ENCODE measurements around the gene CFAP46. TPM values are rescaled to one million over a fixed set of nuclear protein-coding genes. Genes with fewer than 3 reads are reported as not detected.

CFAP46 gene
- total and polyA plus RNA-seq, 2 of the 8 experiments (the other 6 are each of a cell fraction or from before 2014, with no cell fraction given), result 2.6 to 4.8 TPM

- ChIA-PET POLR2A (ENCODE audit: partially characterized antibody) (interaction anchor here (0.9 kb wide), 1 partner anchor 26 kb away, joined by 5 read pairs; no protein-coding TSS in a partner anchor), CTCF (ENCODE audit: partially characterized antibody) (no interaction called here)
- Histone ChIP-seq H3K18ac (ENCODE audit: extremely low read depth, low read length) (no peak overlapping the region), H2BK12ac (ENCODE audit: low read depth, low read length) (no peak overlapping the region), H4K20me1 (replicated peaks in 1 of 2; ENCODE audit: control insufficient read depth in 1 of 2, insufficient read depth in 2 of 2, low read length in 2 of 2) (no peaks in the 10 kb centered on the region), H3K14ac (ENCODE audit: insufficient read length) (no peak overlapping the region), H3K56ac (replicated peaks; ENCODE audit: insufficient read length, low read depth, low read length) (no peak overlapping the region), H4K91ac (replicated peaks; ENCODE audit: insufficient read length, low read length) (no peak overlapping the region), H2AK5ac (ENCODE audit: low read depth, low read length) (no peak overlapping the region), H3K9ac (replicated peaks in 1 of 4; ENCODE audit: extremely low read depth in 1 of 4, low read depth in 3 of 4, low read length in 3 of 4) (no peak overlapping the region), H3K23me2 (ENCODE audit: low read depth, low read length) (no peaks in the 10 kb centered on the region), H4K8ac (ENCODE audit: extremely low read depth, insufficient read depth, low read length) (no peak overlapping the region), H3K4me3 (ENCODE audit: extremely low read depth in 1 of 4, insufficient read depth in 2 of 4, low read depth in 3 of 4, low read length in 4 of 4) (no peak overlapping the region), H2AFZ (ENCODE audit: low read length) (no peak overlapping the region), H3K79me2 (ENCODE audit: control insufficient read depth in 1 of 2, insufficient read depth in 2 of 2, low read length in 2 of 2) (no peaks in the 10 kb centered on the region), H4K5ac (ENCODE audit: insufficient read length, low read depth, low read length) (no peak overlapping the region), H3K27me3 (replicated peaks in 1 of 4; ENCODE audit: control insufficient read depth in 3 of 4, extremely low read depth in 1 of 4, insufficient read depth in 3 of 4, low read length in 3 of 4) (no peaks in the 10 kb centered on the region; a peak in 1 of 7 replicates), H3K79me1 (ENCODE audit: low read depth, low read length) (no peaks in the 10 kb centered on the region), H3K4me2 (ENCODE audit: insufficient read depth in 1 of 2, low read depth in 2 of 2, low read length in 2 of 2) (no peak overlapping the region), H2BK5ac (ENCODE audit: low read depth, low read length) (no peak overlapping the region), H3K23ac (ENCODE audit: insufficient read length) (no peak overlapping the region), H2BK15ac (ENCODE audit: low read length) (no peak overlapping the region), H3K9me3 (ENCODE audit: insufficient read depth in 2 of 2, low read depth in 1 of 2, low read length in 1 of 2) (no peaks in the 10 kb centered on the region), H3K27ac (ENCODE audit: low read depth, low read length) (no peak overlapping the region), H3K4me1 (replicated peaks in 1 of 4; ENCODE audit: control insufficient read depth in 3 of 4, insufficient read depth in 4 of 4, low read length in 3 of 4) (peaks cover 0 to 3% (median 1%) of the 10 kb centered on the region in 4 experiments; a peak in 2 of 7 replicates), H3K4ac (replicated peaks; ENCODE audit: insufficient read length, low read depth, low read length) (no peak overlapping the region), H2BK20ac (ENCODE audit: low read length) (no peak overlapping the region), H3K36me3 (ENCODE audit: control insufficient read depth in 2 of 4, insufficient read depth in 4 of 4, low read length in 3 of 4) (no peaks in the 10 kb centered on the region), H2BK120ac (replicated peaks; ENCODE audit: low read depth, low read length) (no peak overlapping the region)
- peak in 1 of 2 experiments; percentile 43 for DNase-seq (ENCODE audit: low read depth in 1 of 2, low spot score in 2 of 2)
- no peak for FAIRE-seq
- WGBS, 2 experiments (ENCODE audit: extremely low coverage in 1 of 2, insufficient coverage in 1 of 2, insufficient read length in 1 of 2, insufficient replicate concordance in 2 of 2, low coverage in 1 of 2, low lambda C conversion rate in 2 of 2, missing lambda C conversion rate in 1 of 2), result 87% methylated on average over 14 of the region's 14 CpGs; no CpG with 5 or more reads in 1 of the 2 experiments
- no peak for TF ChIP-seq EZH2 (IDR thresholded peaks at IDR 0.05; ENCODE audit: low read depth, low read length, severe bottlenecking)
- TF ChIP-seq ATF2 (IDR thresholded peaks at IDR 0.05; ENCODE audit: low read length), result no peak
- no peak for TF ChIP-seq RBBP5 (IDR thresholded peaks at IDR 0.05; ENCODE audit: borderline replicate concordance, low read depth, low read length)
- no peak for TF ChIP-seq RAD21 (IDR thresholded peaks at IDR 0.05 in 1 of 2, conservative IDR thresholded peaks at IDR 0.05 in 1 of 2; ENCODE audit: low read depth in 2 of 2, low read length in 2 of 2)
- no peak for TF ChIP-seq POLR2AphosphoS5 (IDR thresholded peaks at IDR 0.05; ENCODE audit: low read depth, low read length)
- no peak for TF ChIP-seq JUND (IDR thresholded peaks at IDR 0.05; ENCODE audit: low read length)
- no peak for TF ChIP-seq SRF (IDR thresholded peaks at IDR 0.05; ENCODE audit: low read depth, low read length)
- no peak for TF ChIP-seq SIRT6 (IDR thresholded peaks at IDR 0.05; ENCODE audit: low read length)
- no peak for TF ChIP-seq BACH1 (IDR thresholded peaks at IDR 0.05; ENCODE audit: low read length)
- TF ChIP-seq KDM1A (IDR thresholded peaks at IDR 0.05; ENCODE audit: borderline replicate concordance, low read length), result no peak
- no peak for TF ChIP-seq SUZ12 (IDR thresholded peaks at IDR 0.05; ENCODE audit: low read length)
- TF ChIP-seq ZNF274 (IDR thresholded peaks at IDR 0.05; ENCODE audit: borderline replicate concordance, extremely low read depth, low read length), result no peak
- TF ChIP-seq CEBPB (IDR thresholded peaks at IDR 0.05; ENCODE audit: low read depth, low read length), result no peak
Measured at GRCh38 chr10:132865171-132865631, 77.2 kb downstream of the CFAP46 start.
